Measurements from ENCODE around the gene IGFN1.

IGFN1 gene

GRCh38 chr1:201226178-201226514, 35.5 kb downstream of the IGFN1 start:
- H3K79me2 ChIP-seq (ENCODE audit: insufficient read depth, low read length): no peaks in the 10 kb centered on the region
- H3K9me2 ChIP-seq (replicated peaks; ENCODE audit: insufficient read depth, low read length): no peaks in the 10 kb centered on the region
- H3K27ac ChIP-seq (ENCODE audit: low read depth, low read length): no peak overlapping the region
- H3F3A ChIP-seq (ENCODE audit: insufficient read depth): no peaks in the 10 kb centered on the region
- H2AFZ ChIP-seq (ENCODE audit: low read depth, low read length, severe bottlenecking): no peak overlapping the region
- TF ChIP-seq, protein P1, sequence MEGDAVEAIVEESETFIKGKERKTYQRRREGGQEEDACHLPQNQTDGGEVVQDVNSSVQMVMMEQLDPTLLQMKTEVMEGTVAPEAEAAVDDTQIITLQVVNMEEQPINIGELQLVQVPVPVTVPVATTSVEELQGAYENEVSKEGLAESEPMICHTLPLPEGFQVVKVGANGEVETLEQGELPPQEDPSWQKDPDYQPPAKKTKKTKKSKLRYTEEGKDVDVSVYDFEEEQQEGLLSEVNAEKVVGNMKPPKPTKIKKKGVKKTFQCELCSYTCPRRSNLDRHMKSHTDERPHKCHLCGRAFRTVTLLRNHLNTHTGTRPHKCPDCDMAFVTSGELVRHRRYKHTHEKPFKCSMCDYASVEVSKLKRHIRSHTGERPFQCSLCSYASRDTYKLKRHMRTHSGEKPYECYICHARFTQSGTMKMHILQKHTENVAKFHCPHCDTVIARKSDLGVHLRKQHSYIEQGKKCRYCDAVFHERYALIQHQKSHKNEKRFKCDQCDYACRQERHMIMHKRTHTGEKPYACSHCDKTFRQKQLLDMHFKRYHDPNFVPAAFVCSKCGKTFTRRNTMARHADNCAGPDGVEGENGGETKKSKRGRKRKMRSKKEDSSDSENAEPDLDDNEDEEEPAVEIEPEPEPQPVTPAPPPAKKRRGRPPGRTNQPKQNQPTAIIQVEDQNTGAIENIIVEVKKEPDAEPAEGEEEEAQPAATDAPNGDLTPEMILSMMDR (IDR thresholded peaks at IDR 0.05; ENCODE audit: insufficient read depth, low read length, poor library complexity, severe bottlenecking): no peak
- TF ChIP-seq EZH2phosphoT487 (conservative IDR thresholded peaks at IDR 0.05; ENCODE audit: low read length): no peak
- no peaks in the 10 kb centered on the region for H3K36me3 ChIP-seq (ENCODE audit: low read length)
- H3K27me3 ChIP-seq (ENCODE audit: low read length): no peaks in the 10 kb centered on the region
- H3K4me3 ChIP-seq (ENCODE audit: insufficient read depth, low read length, poor library complexity, severe bottlenecking): no peak overlapping the region
- H3K9me3 ChIP-seq (ENCODE audit: insufficient read depth, low read length): no peaks in the 10 kb centered on the region
- no peak overlapping the region for H3K9ac ChIP-seq (ENCODE audit: low read length)
- H4K20me1 ChIP-seq (ENCODE audit: low read depth, low read length): no peaks in the 10 kb centered on the region
- no peak overlapping the region for H3K4me2 ChIP-seq (ENCODE audit: low read depth, low read length, poor library complexity, severe bottlenecking)

DNA sequence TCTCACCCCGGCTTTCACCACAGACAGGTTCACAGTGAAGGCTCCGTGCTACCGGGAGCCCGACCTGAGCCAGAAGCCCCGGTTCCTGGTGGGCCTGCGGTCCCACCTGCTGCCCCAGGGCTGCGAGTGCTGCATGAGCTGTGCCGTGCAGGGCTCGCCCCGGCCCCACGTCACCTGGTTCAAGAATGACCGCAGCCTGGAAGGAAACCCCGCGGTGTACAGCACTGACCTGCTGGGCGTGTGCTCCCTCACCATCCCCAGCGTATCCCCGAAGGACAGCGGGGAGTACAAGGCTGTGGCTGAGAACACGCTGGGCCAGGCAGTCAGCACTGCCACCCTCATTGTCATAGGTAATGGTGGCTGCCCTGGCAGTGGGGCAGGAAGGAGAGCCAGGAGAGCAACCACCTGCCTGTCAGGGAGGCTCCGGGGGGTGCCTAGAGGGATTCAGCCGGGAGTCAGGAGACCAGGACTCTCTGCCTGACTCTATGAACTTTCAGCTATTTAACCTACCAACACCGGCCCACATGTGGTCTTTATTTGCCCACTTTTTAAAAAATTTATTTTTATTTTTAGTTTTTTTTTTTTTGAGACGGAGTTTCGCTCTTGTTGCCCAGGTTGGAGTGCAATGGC, 36.4 kb downstream of the IGFN1 start:
- Histone ChIP-seq H3K9me3 (ENCODE audit: insufficient read depth, low read length) (no peaks in the 10 kb centered on the region), H3K4me3 (ENCODE audit: insufficient read depth, low read length, poor library complexity, severe bottlenecking) (no peak overlapping the region), H3K36me3 (ENCODE audit: low read length) (no peaks in the 10 kb centered on the region), H3F3A (ENCODE audit: insufficient read depth) (no peaks in the 10 kb centered on the region), H4K20me1 (ENCODE audit: low read depth, low read length) (no peaks in the 10 kb centered on the region), H2AFZ (ENCODE audit: low read depth, low read length, severe bottlenecking) (no peak overlapping the region), H3K9ac (ENCODE audit: low read length) (no peak overlapping the region), H3K79me2 (ENCODE audit: insufficient read depth, low read length) (no peaks in the 10 kb centered on the region), H3K27me3 (ENCODE audit: low read length) (no peaks in the 10 kb centered on the region), H3K27ac (ENCODE audit: low read depth, low read length) (no peak overlapping the region), H3K4me2 (ENCODE audit: low read depth, low read length, poor library complexity, severe bottlenecking) (no peak overlapping the region), H3K9me2 (replicated peaks; ENCODE audit: insufficient read depth, low read length) (no peaks in the 10 kb centered on the region)
- no peak for TF ChIP-seq EZH2phosphoT487 (conservative IDR thresholded peaks at IDR 0.05; ENCODE audit: low read length)
- TF ChIP-seq, protein P1 (IDR thresholded peaks at IDR 0.05; ENCODE audit: insufficient read depth, low read length, poor library complexity, severe bottlenecking): no peak

- no peak overlapping the region for H3K4me2 ChIP-seq (ENCODE audit: low read depth, low read length, poor library complexity, severe bottlenecking)
- no peaks in the 10 kb centered on the region for H3K27me3 ChIP-seq (ENCODE audit: low read length)
- TF ChIP-seq EZH2phosphoT487 (conservative IDR thresholded peaks at IDR 0.05; ENCODE audit: low read length): no peak
- TF ChIP-seq, protein P1 (IDR thresholded peaks at IDR 0.05; ENCODE audit: insufficient read depth, low read length, poor library complexity, severe bottlenecking): no peak
- H3K9me3 ChIP-seq (ENCODE audit: insufficient read depth, low read length): no peaks in the 10 kb centered on the region
- no peaks in the 10 kb centered on the region for H3K9me2 ChIP-seq (replicated peaks; ENCODE audit: insufficient read depth, low read length)
- no peak overlapping the region for H3K27ac ChIP-seq (ENCODE audit: low read depth, low read length)
- no peak overlapping the region for H2AFZ ChIP-seq (ENCODE audit: low read depth, low read length, severe bottlenecking)
- no peaks in the 10 kb centered on the region for H3F3A ChIP-seq (ENCODE audit: insufficient read depth)
- no peaks in the 10 kb centered on the region for H3K79me2 ChIP-seq (ENCODE audit: insufficient read depth, low read length)
- no peak overlapping the region for H3K4me3 ChIP-seq (ENCODE audit: insufficient read depth, low read length, poor library complexity, severe bottlenecking)
- no peaks in the 10 kb centered on the region for H3K36me3 ChIP-seq (ENCODE audit: low read length)
- no peak overlapping the region for H3K9ac ChIP-seq (ENCODE audit: low read length)
- H4K20me1 ChIP-seq (ENCODE audit: low read depth, low read length): no peaks in the 10 kb centered on the region
Measured at GRCh38 chr1:201228011-201228983, 37.7 kb downstream of the IGFN1 start.
